AG10803 (cell line): ENCODE results near the gene NEK2.

ENCODE experiments used
- DNase-seq: peaks from one replicate; pipeline ENCODE4 v3.0.0; 2010; ENCODE audit warnings: low read depth
- H3K4me3 ChIP-seq: 2 replicates; pipeline ENCODE4 v1.5.1; 2011; ENCODE audit warnings: mild to moderate bottlenecking, low read length, control low read depth
- CTCF ChIP-seq: conservative IDR thresholded peaks from 2 replicates; pipeline ENCODE4 v1.5.1; 2011; ENCODE audit warnings: mild to moderate bottlenecking, low read length, control low read depth, inconsistent platforms

The NEK2 gene

GRCh38 chr1:211613108-211613947 is 62.1 kb downstream of the NEK2 start:
- no peak for TF ChIP-seq CTCF
- peak; percentile 98 for DNase-seq
- no peak overlapping the region for H3K4me3 ChIP-seq

- no peak for TF ChIP-seq CTCF
- DNase-seq: no peak
- no peak overlapping the region for H3K4me3 ChIP-seq
Measured at GRCh38 chr1:211612786-211613107, 62.7 kb downstream of the NEK2 start.
